GM18507 (cell line): ENCODE measurements around the gene NLRP3.
"Not testable (repeated sequence)": the region's sequence is repeated elsewhere in the genome, so short reads cannot be mapped to it uniquely, and the experiment has no call there.

Source experiments
- DNase-seq: peaks from one replicate; pipeline ENCODE4 v3.0.0; 2011; ENCODE audit warnings: low read depth; ENCODE audit not compliant: insufficient read length; ENCODE audit errors: extremely low spot score
- FAIRE-seq: peaks from 2 replicates; lab custom pipeline; 2011; peaks lifted over from hg19 to GRCh38; lab: Jason Lieb, UNC

The NLRP3 gene

GRCh38 chr1:247456914-247457639 is 41.1 kb downstream of the NLRP3 start:
- no peak for FAIRE-seq

GRCh38 chr1:247459507-247459906 is 43.5 kb downstream of the NLRP3 start:
- no peak for FAIRE-seq
- DNase-seq = no peak

More at GRCh38 chr1:247456914-247457639, 41.1 kb downstream of the NLRP3 start:
- DNase-seq = no peak

GRCh38 chr1:247465796-247466195 is 49.8 kb downstream of the NLRP3 start:
- DNase-seq (no peak), FAIRE-seq (no peak)

GRCh38 chr1:247467129-247467528 is 51.2 kb downstream of the NLRP3 start:
- FAIRE-seq = no peak
- DNase-seq = no peak

- no peak for FAIRE-seq
Observed at GRCh38 chr1:247468481-247469140, 52.6 kb downstream of the NLRP3 start.

GRCh38 chr1:247469141-247469535 is 53.2 kb downstream of the NLRP3 start:
- no peak for FAIRE-seq
- no peak for DNase-seq

More at GRCh38 chr1:247468481-247469140, 52.6 kb downstream of the NLRP3 start:
- no peak for DNase-seq

- FAIRE-seq, DNase-seq: not testable (repeated sequence)
Observed at GRCh38 chr1:247470942-247471429, 55.0 kb downstream of the NLRP3 start.

- no peak for FAIRE-seq
Observed at GRCh38 chr1:247471445-247472016, 55.6 kb downstream of the NLRP3 start.

GRCh38 chr1:247472035-247472434 is 56.1 kb downstream of the NLRP3 start:
- FAIRE-seq (no peak), DNase-seq (no peak)

More at GRCh38 chr1:247471445-247472016, 55.6 kb downstream of the NLRP3 start:
- no peak for DNase-seq

GRCh38 chr1:247474367-247474766 is 58.4 kb downstream of the NLRP3 start:
- DNase-seq (no peak), FAIRE-seq (no peak)

GRCh38 chr1:247475793-247476192 is 59.8 kb downstream of the NLRP3 start:
- FAIRE-seq (no peak), DNase-seq (no peak)

GRCh38 chr1:247476328-247477058 is 60.5 kb downstream of the NLRP3 start:
- not testable (repeated sequence) for DNase-seq
- FAIRE-seq = peak; percentile 83

- FAIRE-seq = no peak
- no peak for DNase-seq
Observed at GRCh38 chr1:247482747-247483146, 66.8 kb downstream of the NLRP3 start.

- peak; percentile 32 for DNase-seq
- FAIRE-seq = peak; percentile 66
Observed at GRCh38 chr1:247487057-247487456, 71.1 kb downstream of the NLRP3 start.

GRCh38 chr1:247491328-247491727 is 75.4 kb downstream of the NLRP3 start:
- FAIRE-seq = no peak
- DNase-seq = no peak

GRCh38 chr1:247493106-247493505 is 77.1 kb downstream of the NLRP3 start:
- FAIRE-seq = no peak
- no peak for DNase-seq

- no peak for DNase-seq
- FAIRE-seq = peak; percentile 56
Observed at GRCh38 chr1:247494767-247495166, 78.8 kb downstream of the NLRP3 start.

- FAIRE-seq = no peak
- DNase-seq = no peak
Observed at GRCh38 chr1:247496581-247497285, 80.8 kb downstream of the NLRP3 start.
